ENCODE results near the gene JAG2.

GRCh38 chr14:105153331-105153731, 15.2 kb downstream of the JAG2 start:
- TF ChIP-seq KLF9 (tag by site-specific recombination; IDR thresholded peaks at IDR 0.05; ENCODE audit: low read depth) (no peak), CTCF (tag by site-specific recombination; IDR thresholded peaks at IDR 0.05) (no peak), ZSCAN30 (tag by site-specific recombination; IDR thresholded peaks at IDR 0.05) (no peak)
